Ovary (tissue), 3 donors: ENCODE results near the gene LAMA2.

Experiments
- EP300 ChIP-seq: sonication (generic); formaldehyde crosslinking; IDR thresholded peaks from one replicate; pipeline ENCODE4 v1.6.1; 2017; ENCODE audit warnings: antibody characterized with exemption
- POLR2A ChIP-seq: fragments of 450-650 bp; IDR thresholded peaks from one replicate; pipeline ENCODE4 v1.6.1; 2017; ENCODE audit warnings: antibody characterized with exemption, mild to moderate bottlenecking, moderate library complexity
- TF ChIP-seq, protein P1 (sequence below), 3 donors: fragments of 450-650 bp in 2 of 3; fragments of 200-600 bp in 1 of 3; IDR thresholded peaks; one replicate each; pipeline versions ENCODE4 v1.5.1 to v1.8.0; 2016 to 2022; ENCODE audit warnings: antibody characterized with exemption in 3 of 3, mild to moderate bottlenecking in 1 of 3
- donor health status: DM: no; HTN: no; CAD: no.

DNA sequence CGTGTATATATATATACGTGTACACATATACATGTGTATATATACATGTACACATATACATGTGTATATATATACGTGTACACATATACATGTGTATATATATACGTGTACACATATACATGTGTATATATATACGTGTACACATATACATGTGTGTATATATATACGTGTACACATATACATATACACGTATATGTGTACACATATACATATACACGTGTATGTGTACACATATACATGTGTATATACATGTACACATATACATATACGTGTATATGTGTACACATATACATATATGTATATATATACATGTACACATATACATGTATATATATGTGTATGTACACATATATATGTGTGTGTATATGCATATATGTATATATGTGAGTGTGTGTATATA, 317.2 kb downstream of the LAMA2 start:
- TF ChIP-seq, protein P1, sequence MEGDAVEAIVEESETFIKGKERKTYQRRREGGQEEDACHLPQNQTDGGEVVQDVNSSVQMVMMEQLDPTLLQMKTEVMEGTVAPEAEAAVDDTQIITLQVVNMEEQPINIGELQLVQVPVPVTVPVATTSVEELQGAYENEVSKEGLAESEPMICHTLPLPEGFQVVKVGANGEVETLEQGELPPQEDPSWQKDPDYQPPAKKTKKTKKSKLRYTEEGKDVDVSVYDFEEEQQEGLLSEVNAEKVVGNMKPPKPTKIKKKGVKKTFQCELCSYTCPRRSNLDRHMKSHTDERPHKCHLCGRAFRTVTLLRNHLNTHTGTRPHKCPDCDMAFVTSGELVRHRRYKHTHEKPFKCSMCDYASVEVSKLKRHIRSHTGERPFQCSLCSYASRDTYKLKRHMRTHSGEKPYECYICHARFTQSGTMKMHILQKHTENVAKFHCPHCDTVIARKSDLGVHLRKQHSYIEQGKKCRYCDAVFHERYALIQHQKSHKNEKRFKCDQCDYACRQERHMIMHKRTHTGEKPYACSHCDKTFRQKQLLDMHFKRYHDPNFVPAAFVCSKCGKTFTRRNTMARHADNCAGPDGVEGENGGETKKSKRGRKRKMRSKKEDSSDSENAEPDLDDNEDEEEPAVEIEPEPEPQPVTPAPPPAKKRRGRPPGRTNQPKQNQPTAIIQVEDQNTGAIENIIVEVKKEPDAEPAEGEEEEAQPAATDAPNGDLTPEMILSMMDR (IDR thresholded peaks at IDR 0.05), result no peak
- no peak for TF ChIP-seq EP300
- TF ChIP-seq POLR2A, result no peak
